GM19438 (cell line): Measurements from ENCODE around the gene WIZ.
A peak's percentile ranks its signal among the peaks of the same experiment; 100 is the strongest.

Source experiments
- ATAC-seq: cut with Tn5 transposase; IDR thresholded peaks from one replicate; pipeline ENCODE4 v1.9.1; 2021; ENCODE audit warnings: low read depth; ENCODE audit not compliant: unreplicated experiment

WIZ gene

GRCh38 chr19:15379999-15380647 lies 69.6 kb downstream of the WIZ start:
- peak; percentile 7 for ATAC-seq

DNA sequence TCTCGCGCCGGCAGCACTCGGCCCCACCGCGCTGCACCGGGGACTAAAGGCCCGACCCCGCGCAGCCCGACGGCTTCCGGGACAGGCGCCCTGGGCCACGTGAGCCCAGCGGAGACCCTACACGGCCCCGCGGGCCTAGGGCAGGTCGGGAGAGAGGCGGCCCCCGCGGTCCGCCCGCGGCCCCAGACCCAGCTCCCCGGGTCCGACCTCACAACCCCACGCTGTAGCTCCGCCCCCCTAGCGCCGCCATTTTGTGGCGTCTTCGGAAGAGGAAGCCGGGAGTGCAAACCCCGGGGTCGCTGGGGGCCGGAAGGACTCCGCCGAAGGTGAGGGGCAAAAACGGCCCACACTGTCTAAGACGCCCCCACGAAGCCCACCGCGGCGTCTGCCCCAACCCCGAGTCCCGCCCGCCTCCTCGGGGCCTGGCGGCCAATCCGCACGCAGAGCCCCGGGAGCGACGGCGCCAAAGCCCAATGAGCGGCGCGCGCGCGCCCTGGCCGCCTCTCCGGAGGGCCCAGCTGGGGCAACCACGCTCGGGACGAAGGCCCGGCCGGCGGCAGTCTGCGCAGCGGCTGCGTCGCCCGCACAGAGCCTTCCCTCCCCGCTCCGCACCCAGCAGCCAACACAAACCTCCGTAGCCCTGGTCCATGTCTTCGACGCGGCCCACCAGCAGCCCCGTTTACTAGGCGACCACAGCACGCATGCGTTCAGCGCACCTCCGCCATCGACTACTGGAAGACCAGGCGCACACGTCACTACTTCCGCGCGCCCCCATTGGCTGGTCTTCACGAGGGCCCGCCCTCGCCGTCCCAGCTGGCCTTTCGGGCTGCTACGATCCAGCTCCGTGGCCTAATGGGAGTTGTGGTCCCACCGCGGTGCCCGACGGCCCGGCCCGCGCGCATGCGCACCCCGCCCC lies 70.4 kb downstream of the WIZ start, which contains the start of gene AKAP8:
AKAP8 (minus strand) TSS at position 705 of the 916 bp plus-strand sequence; CDS start at position 649, 56 bp downstream.
- peak; percentile 73 for ATAC-seq

- no peak for ATAC-seq
These were observed 71.1 kb downstream of the WIZ start for GRCh38 chr19:15378534-15379082.

- no peak for ATAC-seq
These were observed 74.8 kb downstream of the WIZ start for GRCh38 chr19:15374796-15375440.

- ATAC-seq: no peak
These were observed 75.6 kb downstream of the WIZ start for GRCh38 chr19:15374105-15374651.

DNA sequence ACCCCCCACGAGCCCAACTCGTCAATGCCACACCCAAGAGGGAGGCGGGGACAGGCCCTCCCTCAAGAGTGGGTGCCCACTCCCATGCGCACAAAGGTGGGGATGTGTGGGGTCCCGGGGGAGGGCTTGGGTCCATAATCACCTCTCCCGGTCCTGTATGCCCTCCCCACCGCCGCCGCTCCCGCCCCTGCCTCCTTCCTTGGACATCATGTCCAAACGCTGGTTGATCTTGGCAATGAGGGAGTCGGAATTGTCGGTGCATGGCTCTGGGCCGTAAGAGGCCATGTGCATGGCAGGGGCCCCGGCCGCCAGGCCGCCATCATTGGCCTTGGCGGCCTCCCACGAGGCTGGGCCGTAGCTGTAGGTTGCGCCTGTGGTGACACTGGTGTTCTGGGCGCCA lies 76.1 kb downstream of the WIZ start:
- no peak for ATAC-seq

DNA sequence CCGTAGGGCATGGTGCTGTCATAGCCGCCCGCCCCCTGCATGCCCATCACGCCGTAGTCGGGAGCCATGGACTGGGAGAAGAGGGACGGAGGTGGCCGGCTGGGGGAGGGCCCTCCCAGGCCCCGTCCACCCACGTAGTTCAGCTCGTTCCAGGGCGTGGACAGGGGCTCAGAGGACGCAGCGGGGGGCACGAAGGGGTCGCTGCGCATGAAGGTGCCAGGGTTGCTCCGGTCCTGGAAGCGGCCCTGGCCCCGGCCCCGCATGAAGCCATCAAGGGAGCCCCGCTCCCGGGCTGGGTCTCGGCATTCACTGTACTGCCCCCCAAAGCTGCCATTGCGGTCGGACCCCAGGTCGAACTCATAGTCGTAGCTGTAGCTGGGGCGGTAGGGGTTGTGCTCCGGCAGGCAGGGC lies 76.9 kb downstream of the WIZ start:
- ATAC-seq: no peak

DNA sequence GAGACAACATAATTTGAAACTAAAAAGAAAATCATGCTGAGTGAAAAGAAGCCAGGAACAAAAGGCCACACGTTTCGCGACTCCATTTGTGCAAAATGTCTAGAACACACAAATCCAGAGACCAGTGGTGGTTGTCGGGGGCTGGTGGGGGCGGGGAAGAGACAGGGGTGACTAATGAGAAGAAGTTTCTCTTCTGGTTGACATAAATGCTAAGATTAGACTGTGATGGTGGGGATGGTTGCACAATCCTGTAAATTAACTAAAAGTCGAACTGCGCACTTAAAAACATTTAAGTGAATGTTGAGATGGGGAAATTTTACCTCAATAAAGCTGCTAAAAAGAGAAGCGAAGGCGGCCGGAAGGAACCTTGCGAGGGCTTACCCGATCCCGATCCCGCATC lies 77.3 kb downstream of the WIZ start:
- ATAC-seq: no peak

GRCh38 chr19:15371786-15372380 lies 77.9 kb downstream of the WIZ start:
- no peak for ATAC-seq

DNA sequence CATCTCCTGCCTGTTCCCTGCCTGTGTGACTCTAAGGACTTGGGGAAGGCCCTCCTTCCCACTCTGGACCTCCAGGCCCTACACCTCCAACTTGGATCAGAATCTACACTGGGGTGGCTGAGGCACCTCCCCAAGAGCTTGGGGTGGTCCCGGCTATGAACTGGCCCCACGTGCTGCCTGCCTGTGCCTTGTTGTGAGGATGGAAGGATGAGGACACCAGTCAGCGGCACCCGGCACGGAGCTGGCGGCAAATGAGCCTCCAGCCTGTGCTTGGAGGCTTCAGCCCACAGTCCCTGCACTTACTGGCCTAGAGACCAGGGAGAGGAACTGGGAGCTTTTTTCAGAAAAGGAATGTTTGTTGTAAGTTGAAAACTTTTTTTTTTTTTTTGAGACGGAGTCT lies 78.6 kb downstream of the WIZ start:
- no peak for ATAC-seq
